ENCODE data around the gene VCY1B.
"Not testable (repeated sequence)": the region's sequence is repeated elsewhere in the genome, so short reads cannot be mapped to it uniquely, and the experiment has no call there.

Gene VCY1B

GRCh38 chrY:14055927-14056326, at the start of gene VCY1B:
Gene VCY1B (plus strand): TSS chrY:14056227. CDS start chrY:14056290, 63 bp downstream.
- not testable (repeated sequence) for DNase-seq (ENCODE audit: low read depth)

GRCh38 chrY:14011916-14012315, 44.1 kb upstream of the VCY1B start:
- not testable (repeated sequence) for DNase-seq (ENCODE audit: low read depth)

- not testable (repeated sequence) for DNase-seq (ENCODE audit: low read depth)
Measured at GRCh38 chrY:14030395-14030794, 25.6 kb upstream of the VCY1B start.

GRCh38 chrY:14085877-14086276, 29.9 kb downstream of the VCY1B start:
- DNase-seq (ENCODE audit: low read depth), result no peak

Measured in stimulated activated CD8-positive, alpha-beta memory T cell treated with anti-CD3 and anti-CD28 coated beads, Interleukin-7, amount 100 ng/mL, for 24 hours (primary cell).